HAP-1 (cell line): ENCODE data around the gene BPIFB3.

Experiments
- DNase-seq, 2 experiments: peaks; one replicate each; pipeline ENCODE4 v3.0.0-alpha.2; 2016 to 2020; ENCODE audit warnings: low spot score in 2 of 2
- H3K27me3 ChIP-seq: fragments of 250-450 bp; sonication (Bioruptor Pico); 2 replicates; pipeline ENCODE4 v1.5.1; 2020; ENCODE audit warnings: low read depth, mild to moderate bottlenecking, moderate library complexity
- H3K36me3 ChIP-seq: fragments of 250-450 bp; sonication (Bioruptor Pico); replicated peaks from 2 replicates; pipeline ENCODE4 v1.5.1; 2020; ENCODE audit warnings: mild to moderate bottlenecking
- H3K4me1 ChIP-seq: fragments of 250-450 bp; sonication (Bioruptor Pico); 2 replicates; pipeline ENCODE4 v1.5.1; 2020; ENCODE audit warnings: mild to moderate bottlenecking
- H3K4me3 ChIP-seq: fragments of 250-450 bp; sonication (Bioruptor Pico); 2 replicates; pipeline ENCODE4 v1.5.1; 2020; ENCODE audit warnings: mild to moderate bottlenecking, moderate library complexity
- H3K9me3 ChIP-seq: fragments of 250-450 bp; sonication (Bioruptor Pico); 2 replicates; pipeline ENCODE4 v1.5.1; 2020; ENCODE audit warnings: mild to moderate bottlenecking, moderate library complexity
- in situ Hi-C: fragments of 300-500 bp; cut with MboI; formaldehyde crosslinking; loops from 3 replicates; pipeline ENCODE4 v1.14.3; 2020; ENCODE audit warnings: low sequenced_read_pairs, inconsistent platforms, mixed read lengths

BPIFB3 gene

GRCh38 chr20:33022289-33022688 is 31.4 kb upstream of the BPIFB3 start:
- no peaks in the 10 kb centered on the region for H3K27me3 ChIP-seq
- H3K4me3 ChIP-seq, result no peak overlapping the region
- H3K36me3 ChIP-seq, result no peaks in the 10 kb centered on the region
- no peak for DNase-seq
- in situ Hi-C loops, result no loop called here
- H3K4me1 ChIP-seq, result no peaks in the 10 kb centered on the region
- no peaks in the 10 kb centered on the region for H3K9me3 ChIP-seq

DNA sequence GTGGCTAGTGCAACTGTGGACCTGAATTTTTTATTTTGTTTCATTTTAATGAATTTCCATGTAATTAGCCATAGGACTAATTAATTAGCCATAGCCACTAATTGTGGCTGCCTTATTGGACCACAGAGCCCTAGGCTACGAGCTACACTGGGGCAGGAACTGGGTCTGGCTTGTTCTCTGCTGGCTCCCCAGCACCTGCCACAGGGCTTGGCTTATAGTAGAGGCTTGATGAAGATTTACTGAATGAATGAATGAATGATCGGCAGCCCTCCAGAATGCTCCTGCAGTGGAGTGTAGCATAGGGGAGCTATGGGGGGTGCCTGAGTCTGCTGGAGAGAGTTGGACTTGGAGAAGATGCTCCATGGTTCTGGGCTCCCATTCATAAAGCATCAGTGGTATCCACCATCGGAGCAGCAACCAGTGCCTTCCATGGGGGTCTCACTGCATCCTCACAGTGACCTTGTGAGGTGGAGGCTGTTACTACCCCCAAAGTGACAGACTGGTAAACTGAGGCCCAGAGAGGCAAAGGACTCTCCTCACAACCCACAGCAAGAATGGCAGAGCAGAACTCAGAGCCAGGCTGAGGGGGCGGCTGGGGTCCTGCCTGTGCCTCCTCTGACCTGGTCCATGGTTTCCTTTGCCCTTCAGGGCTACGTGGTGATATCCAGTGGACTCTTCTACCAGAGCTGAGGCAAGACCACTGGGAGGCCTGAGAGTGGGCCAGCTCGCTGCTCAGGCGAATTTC is 30.8 kb upstream of the BPIFB3 start:
- no peaks in the 10 kb centered on the region for H3K27me3 ChIP-seq
- in situ Hi-C loops, result no loop called here
- H3K4me1 ChIP-seq, result no peaks in the 10 kb centered on the region
- H3K9me3 ChIP-seq, result no peaks in the 10 kb centered on the region
- no peaks in the 10 kb centered on the region for H3K36me3 ChIP-seq
- no peak for DNase-seq
- H3K4me3 ChIP-seq, result no peak overlapping the region

GRCh38 chr20:33023439-33024242 is 30.1 kb upstream of the BPIFB3 start:
- Histone ChIP-seq H3K36me3 (no peaks in the 10 kb centered on the region), H3K9me3 (no peaks in the 10 kb centered on the region), H3K27me3 (no peaks in the 10 kb centered on the region), H3K4me1 (no peaks in the 10 kb centered on the region), H3K4me3 (no peak overlapping the region)
- DNase-seq, result no peak
- in situ Hi-C loops, result no loop called here

DNA sequence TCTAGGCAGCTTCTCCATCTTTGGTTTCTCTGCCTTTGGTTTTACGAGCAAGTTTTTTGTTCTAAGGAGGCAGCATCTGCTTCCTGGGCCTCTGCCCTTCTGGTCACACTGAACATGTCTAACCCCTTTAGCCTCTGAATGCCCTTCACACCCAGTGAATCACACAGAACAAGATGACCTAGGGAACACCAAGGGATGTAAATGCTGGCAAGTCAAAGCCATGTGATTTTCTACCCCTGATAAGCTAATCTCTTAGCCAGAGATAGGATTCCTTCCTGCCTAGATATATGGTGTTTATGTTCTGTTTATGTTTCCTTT is 29.5 kb upstream of the BPIFB3 start:
- DNase-seq, result no peak
- Histone ChIP-seq H3K9me3 (no peaks in the 10 kb centered on the region), H3K36me3 (no peaks in the 10 kb centered on the region), H3K4me1 (no peaks in the 10 kb centered on the region), H3K27me3 (no peaks in the 10 kb centered on the region), H3K4me3 (no peak overlapping the region)
- in situ Hi-C loops, result no loop called here

DNA sequence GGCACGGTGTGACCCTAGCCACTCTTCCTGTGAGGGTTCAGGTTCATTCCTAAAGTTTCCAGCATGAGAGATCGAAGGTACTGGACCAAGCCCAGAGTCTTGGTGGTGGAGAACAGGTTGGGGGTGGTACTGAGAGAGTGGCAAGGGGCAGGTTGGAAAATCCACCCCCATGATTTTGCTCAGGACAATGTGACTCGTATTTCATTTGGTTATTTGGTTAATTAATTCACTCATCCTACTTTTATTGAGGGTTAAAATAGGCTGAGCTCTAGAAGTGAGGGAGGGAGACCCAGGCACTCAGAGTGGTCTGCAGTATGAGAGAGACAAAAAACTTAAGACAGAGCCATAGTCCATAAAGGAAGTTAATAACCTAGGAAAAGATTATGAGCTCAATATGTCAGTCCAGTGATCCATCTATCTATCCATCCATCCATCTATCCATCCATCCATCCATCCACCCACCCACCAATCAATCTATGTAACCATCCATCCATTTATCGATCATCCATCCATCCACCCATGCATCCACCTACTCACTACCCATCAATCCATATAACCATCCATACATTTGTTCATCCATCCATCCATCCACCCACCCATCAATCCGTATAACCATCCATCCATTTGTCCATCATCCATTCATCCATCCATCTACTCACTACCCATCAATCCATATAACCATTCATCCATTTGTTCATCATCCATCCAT is 28.9 kb upstream of the BPIFB3 start:
- H3K36me3 ChIP-seq, result no peaks in the 10 kb centered on the region
- no peak for DNase-seq
- in situ Hi-C loops, result no loop called here
- H3K27me3 ChIP-seq, result no peaks in the 10 kb centered on the region
- no peak overlapping the region for H3K4me3 ChIP-seq
- H3K9me3 ChIP-seq, result no peaks in the 10 kb centered on the region
- no peaks in the 10 kb centered on the region for H3K4me1 ChIP-seq

DNA sequence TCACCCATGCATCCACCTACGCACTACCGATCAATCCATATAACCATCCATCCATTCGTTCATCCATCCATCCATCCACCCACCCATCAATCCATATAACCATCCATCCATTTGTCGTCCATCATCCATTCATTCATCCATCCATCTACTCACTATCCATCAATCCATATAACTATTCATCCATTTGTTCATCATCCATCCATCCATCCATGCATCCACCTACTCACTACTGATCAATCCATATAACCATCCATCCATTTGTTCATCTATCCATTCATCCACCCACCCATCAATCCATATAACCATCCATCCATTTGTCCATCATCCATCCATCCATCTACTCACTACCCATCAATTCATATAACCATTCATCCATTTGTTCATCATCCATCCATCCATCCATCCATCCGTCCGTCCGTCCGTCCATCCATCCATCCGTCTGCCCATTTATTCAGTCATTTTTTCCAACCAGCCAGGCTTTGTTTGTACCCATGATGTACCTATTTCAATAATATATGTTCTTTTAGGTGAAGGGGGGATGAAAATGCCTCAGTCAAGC is 28.3 kb upstream of the BPIFB3 start:
- no peaks in the 10 kb centered on the region for H3K27me3 ChIP-seq
- no peaks in the 10 kb centered on the region for H3K4me1 ChIP-seq
- DNase-seq, result no peak
- in situ Hi-C loops, result no loop called here
- no peak overlapping the region for H3K4me3 ChIP-seq
- no peaks in the 10 kb centered on the region for H3K36me3 ChIP-seq
- no peaks in the 10 kb centered on the region for H3K9me3 ChIP-seq

GRCh38 chr20:33026072-33026778 is 27.5 kb upstream of the BPIFB3 start:
- no peak for DNase-seq

DNA sequence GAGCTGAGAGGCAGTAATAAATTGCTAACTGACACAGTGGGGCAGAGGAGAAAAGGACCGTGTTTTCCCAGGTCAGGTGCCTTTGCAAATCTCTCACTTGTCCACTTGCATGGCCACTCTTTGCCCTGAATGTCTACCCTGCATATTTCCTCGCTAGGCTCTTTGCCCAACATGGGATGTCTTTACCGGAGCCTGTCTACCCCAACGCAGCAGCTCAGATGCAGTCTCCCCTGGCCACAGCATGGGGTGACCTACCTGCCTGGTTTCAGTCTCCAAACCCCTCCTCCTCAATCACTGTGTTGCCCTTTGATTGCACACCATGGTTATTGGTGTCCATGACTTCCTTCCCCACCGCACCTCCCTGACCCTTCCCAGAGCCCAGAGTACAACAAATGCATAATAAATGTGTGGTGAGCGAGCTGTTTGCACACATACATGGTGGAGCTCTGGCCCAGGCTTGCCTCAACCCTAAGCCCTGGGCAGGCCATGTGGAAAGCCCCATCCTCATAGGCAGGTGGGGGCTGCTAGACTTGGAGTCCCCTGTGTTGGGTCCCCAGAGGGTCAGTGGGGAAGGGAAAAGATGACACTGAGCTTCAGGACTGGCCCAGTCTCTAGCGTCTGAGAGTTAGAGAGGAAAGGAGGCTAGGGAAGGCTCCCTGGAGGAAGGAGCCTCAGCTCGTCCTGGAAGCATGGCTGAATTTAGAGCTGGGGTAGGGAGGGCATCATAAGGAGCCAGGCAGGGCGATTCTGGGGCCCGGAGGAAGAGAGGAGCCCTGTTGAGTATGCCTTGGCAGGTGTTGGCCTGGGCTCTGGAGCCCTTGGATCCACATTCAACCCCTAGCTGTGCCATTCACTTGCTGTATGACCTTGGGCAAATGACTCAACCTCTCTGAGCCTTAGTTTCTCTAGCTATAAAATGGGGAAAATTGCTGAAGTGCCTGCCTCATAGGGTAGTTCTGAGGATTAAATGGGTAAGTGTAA is 26.6 kb upstream of the BPIFB3 start:
- H3K4me1 ChIP-seq, result no peaks in the 10 kb centered on the region
- no peaks in the 10 kb centered on the region for H3K9me3 ChIP-seq
- DNase-seq, result no peak
- no peaks in the 10 kb centered on the region for H3K27me3 ChIP-seq
- no peak overlapping the region for H3K4me3 ChIP-seq
- in situ Hi-C loops, result no loop called here
- no peaks in the 10 kb centered on the region for H3K36me3 ChIP-seq

More at GRCh38 chr20:33026072-33026778, 27.5 kb upstream of the BPIFB3 start:
- H3K4me3 ChIP-seq, result no peak overlapping the region
- no peaks in the 10 kb centered on the region for H3K9me3 ChIP-seq
- H3K4me1 ChIP-seq, result no peaks in the 10 kb centered on the region
- in situ Hi-C loops, result no loop called here
- no peaks in the 10 kb centered on the region for H3K36me3 ChIP-seq
- no peaks in the 10 kb centered on the region for H3K27me3 ChIP-seq

- DNase-seq, result no peak
- in situ Hi-C loops, result no loop called here
- H3K36me3 ChIP-seq, result no peaks in the 10 kb centered on the region
- no peaks in the 10 kb centered on the region for H3K27me3 ChIP-seq
- H3K4me1 ChIP-seq, result no peaks in the 10 kb centered on the region
- H3K9me3 ChIP-seq, result no peaks in the 10 kb centered on the region
- H3K4me3 ChIP-seq, result no peak overlapping the region
Observed at GRCh38 chr20:33027769-33028751, 25.6 kb upstream of the BPIFB3 start.

- DNase-seq, result no peak
- H3K36me3 ChIP-seq, result no peaks in the 10 kb centered on the region
- no peaks in the 10 kb centered on the region for H3K27me3 ChIP-seq
- in situ Hi-C loops, result no loop called here
- H3K9me3 ChIP-seq, result no peaks in the 10 kb centered on the region
- H3K4me3 ChIP-seq, result no peak overlapping the region
- H3K4me1 ChIP-seq, result no peaks in the 10 kb centered on the region
Observed at GRCh38 chr20:33028875-33029274, 24.8 kb upstream of the BPIFB3 start.

DNA sequence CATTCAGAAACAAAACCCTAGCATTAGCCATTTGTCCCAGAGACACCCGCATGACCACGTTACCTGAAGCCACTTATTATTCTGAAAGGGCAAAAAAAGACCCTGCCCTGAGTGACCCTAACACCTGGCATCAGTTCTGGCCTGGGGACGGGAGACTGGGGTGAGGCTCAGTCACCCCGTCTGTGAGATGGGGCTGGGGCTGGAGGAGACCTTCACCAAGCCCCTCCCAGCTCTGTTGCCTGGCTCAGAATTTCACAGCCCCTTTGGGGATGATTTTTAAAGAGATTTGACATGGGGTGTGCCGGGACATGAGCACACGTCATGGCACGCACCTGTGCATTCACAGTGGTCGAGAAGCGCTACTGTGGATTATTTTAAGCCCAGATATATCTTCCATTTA is 23.6 kb upstream of the BPIFB3 start:
- in situ Hi-C loops, result no loop called here
- Histone ChIP-seq H3K9me3 (no peaks in the 10 kb centered on the region), H3K4me1 (no peaks in the 10 kb centered on the region), H3K4me3 (no peak overlapping the region), H3K36me3 (no peaks in the 10 kb centered on the region), H3K27me3 (no peaks in the 10 kb centered on the region)
- no peak for DNase-seq

DNA sequence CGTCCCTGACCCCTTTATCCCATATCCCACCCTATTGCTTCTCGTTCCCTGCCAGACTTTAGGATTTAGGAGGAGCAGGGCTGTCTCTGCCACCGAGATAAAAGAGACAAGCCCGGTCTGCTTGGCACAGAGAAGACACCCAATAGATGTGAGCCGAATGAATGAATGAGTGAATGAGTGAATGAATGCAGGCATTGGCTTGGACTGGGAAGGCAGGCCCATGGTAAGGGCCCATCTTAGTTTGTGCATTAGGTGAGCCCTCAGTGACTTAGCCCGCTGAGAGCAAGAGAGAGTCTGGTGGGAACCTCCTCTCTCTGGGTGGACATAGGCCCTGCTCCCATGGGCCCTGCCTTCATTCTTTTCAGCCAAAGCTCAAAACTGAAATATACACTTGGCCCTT is 23.1 kb upstream of the BPIFB3 start:
- no peaks in the 10 kb centered on the region for H3K36me3 ChIP-seq
- DNase-seq, result no peak
- no peak overlapping the region for H3K4me3 ChIP-seq
- no peaks in the 10 kb centered on the region for H3K27me3 ChIP-seq
- no peaks in the 10 kb centered on the region for H3K9me3 ChIP-seq
- no peaks in the 10 kb centered on the region for H3K4me1 ChIP-seq
- in situ Hi-C loops, result no loop called here
